HFFc6 (cell line): ENCODE results near the gene HYDIN. TPM values are rescaled to one million over a fixed set of nuclear protein-coding genes. Genes with fewer than 3 reads are reported as not detected.

Experiments used
- DNase-seq: peaks from one replicate; pipeline ENCODE4 v3.0.0-alpha.2; 2018
- H3K27ac Mint-ChIP-seq: 2 replicates; pipeline ENCODE4 v1.8.0; 2020; ENCODE audit warnings: mild to moderate bottlenecking, mixed read lengths
- H3K27me3 Mint-ChIP-seq: 2 replicates; pipeline ENCODE4 v1.8.0; 2021; ENCODE audit warnings: mild to moderate bottlenecking, moderate library complexity, mixed read lengths; ENCODE audit not compliant: insufficient read depth
- H3K36me3 Mint-ChIP-seq: 2 replicates; pipeline ENCODE4 v1.8.0; 2021; ENCODE audit warnings: low read depth, mixed read lengths
- H3K4me1 Mint-ChIP-seq: 2 replicates; pipeline ENCODE4 v1.8.0; 2020; ENCODE audit warnings: low read depth, mixed read lengths
- H3K4me3 Mint-ChIP-seq: 2 replicates; pipeline ENCODE4 v1.8.0; 2020; ENCODE audit warnings: mild to moderate bottlenecking, moderate library complexity, mixed read lengths
- H3K9me3 Mint-ChIP-seq: 2 replicates; pipeline ENCODE4 v1.8.0; 2020; ENCODE audit warnings: mild to moderate bottlenecking, mixed read lengths
- CTCF ChIP-seq: fragments of 200-600 bp; sonication (generic); IDR thresholded peaks from 2 replicates; pipeline ENCODE4 v1.5.0; 2021; ENCODE audit warnings: antibody characterized with exemption, mild to moderate bottlenecking
- long read RNA-seq: library from polyadenylated mRNA; unstranded; transcript quantifications from one replicate; pipeline ENCODE4 v2.0.0, GENCODE V29; 2019
- total RNA-seq, 6 experiments: library from RNA; stranded (reverse); fragmentation: NEBNext Ultra II Directional; extraction: Animal tissue kit (Norgen Biotek cat#: 25700); gene quantifications; 2 replicates in 1 of 6; 3 replicates in 5 of 6; pipeline ENCODE4 v1.2.3, GENCODE V29; 2021

The HYDIN gene
- total RNA-seq = under 1 TPM in 1 of 6 experiments, not detected in 5; 0.05 TPM
- long read RNA-seq = 0 reads

GRCh38 chr16:71230122-71230845 lies at the start of gene HYDIN:
Gene HYDIN (minus strand): TSS chr16:71230722. CDS start chr16:71186895, 43,827 bp downstream.
- DNase-seq = no peak
- Mint-ChIP-seq H3K36me3 (no peaks in the 10 kb centered on the region), H3K27me3 (peaks cover 8% of the 10 kb centered on the region; the same call in 1 of the 2 replicates), H3K4me1 (no peaks in the 10 kb centered on the region), H3K4me3 (peak within 1 kb of the TSS; percentile 63), H3K9me3 (peaks cover 22% of the 10 kb centered on the region), H3K27ac (no peak within 1 kb of the TSS)
- TF ChIP-seq CTCF = no peak

- Mint-ChIP-seq H3K4me3 (no peak overlapping the region), H3K36me3 (no peaks in the 10 kb centered on the region), H3K27me3 (no peaks in the 10 kb centered on the region), H3K27ac (no peak overlapping the region), H3K9me3 (peaks cover 5% of the 10 kb centered on the region; the same call in 1 of the 2 replicates), H3K4me1 (no peaks in the 10 kb centered on the region)
- TF ChIP-seq CTCF = no peak
- DNase-seq = no peak
These were observed 46.2 kb upstream of the HYDIN start for GRCh38 chr16:71276589-71277334.

GRCh38 chr16:71273384-71273783 lies 42.9 kb upstream of the HYDIN start:
- Mint-ChIP-seq H3K27me3 (peaks cover 5% of the 10 kb centered on the region; the same call in 1 of the 2 replicates), H3K36me3 (no peaks in the 10 kb centered on the region), H3K9me3 (peaks cover 5% of the 10 kb centered on the region; the same call in 1 of the 2 replicates), H3K4me3 (no peak overlapping the region), H3K27ac (no peak overlapping the region), H3K4me1 (no peaks in the 10 kb centered on the region)
- no peak for DNase-seq
- TF ChIP-seq CTCF = no peak

- Mint-ChIP-seq H3K4me3 (no peak overlapping the region), H3K27me3 (no peaks in the 10 kb centered on the region; the same call in 1 of the 2 replicates), H3K36me3 (no peaks in the 10 kb centered on the region), H3K9me3 (no peaks in the 10 kb centered on the region), H3K4me1 (no peaks in the 10 kb centered on the region), H3K27ac (no peak overlapping the region)
- TF ChIP-seq CTCF = no peak
- no peak for DNase-seq
These were observed 33.8 kb upstream of the HYDIN start for GRCh38 chr16:71264299-71264698.

- TF ChIP-seq CTCF = no peak
- no peaks in the 10 kb centered on the region; the same call in none of the 2 replicates for H3K27me3 Mint-ChIP-seq
- DNase-seq = no peak
- no peaks in the 10 kb centered on the region for H3K36me3 Mint-ChIP-seq
- no peak overlapping the region for H3K4me3 Mint-ChIP-seq
- no peak overlapping the region for H3K27ac Mint-ChIP-seq
- H3K4me1 Mint-ChIP-seq = no peaks in the 10 kb centered on the region
- H3K9me3 Mint-ChIP-seq = no peaks in the 10 kb centered on the region
These were observed 33.1 kb upstream of the HYDIN start for GRCh38 chr16:71263582-71263981.
